HCT116 (cell line): ENCODE measurements around the gene PBXIP1. TPM values are rescaled to one million over a fixed set of nuclear protein-coding genes. Genes with fewer than 3 reads are reported as not detected.

Source experiments
- ATAC-seq: fragments of 200-7000 bp; cut with Tn5 transposase; 2 replicates; pipeline ENCODE4 v1.9.1; 2020; ENCODE audit warnings: mild to moderate bottlenecking, moderate library complexity
- BruUV-seq: library from RNA; stranded (reverse); fragments of 400-500 nt; replicated peaks from 2 replicates; lab custom pipeline; 2021; lab: Mats Ljungman, UMichigan
- CTCF ChIA-PET: fragments of 300-600 bp; sonication (Branson Sonifier 250); formaldehyde crosslinking; loops from one replicate; lab custom pipeline; 2021; ENCODE audit warnings: antibody characterized with exemption; lab: Charles Lee
- POLR2A ChIA-PET: fragments of 300-600, 350-600 bp; sonication (Branson Sonifier 250); formaldehyde crosslinking; loops from one replicate; lab custom pipeline; 2021; ENCODE audit warnings: antibody characterized with exemption; lab: Charles Lee
- RAD21 ChIA-PET, 2 experiments: fragments of 300-600 bp; sonication (Branson Sonifier 250); formaldehyde crosslinking; loops; one replicate each; lab custom pipeline; 2023; ENCODE audit warnings: low total read pairs in 2 of 2; ENCODE audit not compliant: uncharacterized antibody in 2 of 2, unreplicated experiment in 2 of 2, low non-redundant PET in 1 of 2; lab: Charles Lee
- DNase-seq: peaks from one replicate; pipeline ENCODE4 v3.0.0-alpha.2; 2010; ENCODE audit warnings: low read depth, low spot score
- H2AFZ ChIP-seq: fragments of 200-600 bp; shearing (Covaris generic), sonication (generic); 2 replicates; pipeline ENCODE4 v1.6.1; 2017; ENCODE audit warnings: low read depth, mixed run types, mixed read lengths, antibody characterized with exemption, low read length; ENCODE audit not compliant: poor library complexity, severe bottlenecking
- H3K27ac ChIP-seq: 2 replicates; pipeline ENCODE4 v1.5.1; 2012; ENCODE audit warnings: low read depth, low read length
- H3K27me3 ChIP-seq: fragments of 200-600 bp; sonication (generic); 2 replicates; pipeline ENCODE4 v1.6.1; 2016; ENCODE audit warnings: mixed run types, low read length, mixed read lengths; ENCODE audit not compliant: insufficient read depth
- H3K36me3 ChIP-seq, 2 experiments: fragments of 200-500 bp in 1 of 2; fragments of 200-600 bp in 1 of 2; sonication (Bioruptor generic) in 1 of 2; sonication (generic) in 1 of 2; 2 replicates each; pipeline versions ENCODE4 v1.5.1 to v1.6.1; 2014 to 2016; ENCODE audit warnings: low read length in 2 of 2, inconsistent platforms in 1 of 2, mixed read lengths in 1 of 2, mixed run types in 1 of 2; ENCODE audit not compliant: insufficient read depth in 2 of 2, control insufficient read depth in 1 of 2
- H3K4me1 ChIP-seq, 2 experiments: fragments of 200-600 bp in 1 of 2; sonication (generic) in 1 of 2; 2 replicates each; pipeline versions ENCODE4 v1.5.1 to v1.6.1; 2012 to 2017; ENCODE audit warnings: low read length in 2 of 2, inconsistent platforms in 1 of 2, mild to moderate bottlenecking in 1 of 2, mixed read lengths in 1 of 2, mixed run types in 1 of 2, moderate library complexity in 1 of 2; ENCODE audit not compliant: insufficient read depth in 2 of 2, control insufficient read depth in 1 of 2
- H3K4me2 ChIP-seq: fragments of 200-600 bp; sonication (generic); 2 replicates; pipeline ENCODE4 v1.6.1; 2017; ENCODE audit warnings: mixed run types, low read length, mixed read lengths
- H3K4me3 ChIP-seq, 2 experiments: fragments of 200-600 bp in 1 of 2; sonication (generic) in 1 of 2; replicated peaks in 1 of 2; 2 replicates each; pipeline ENCODE4 v1.5.1; 2011 to 2016; ENCODE audit warnings: low read length in 2 of 2, control low read depth in 1 of 2, low read depth in 1 of 2, mild to moderate bottlenecking in 1 of 2, mixed read lengths in 1 of 2, mixed run types in 1 of 2
- H3K79me2 ChIP-seq: fragments of 200-600 bp; sonication (generic); 2 replicates; pipeline ENCODE4 v1.6.1; 2017; ENCODE audit warnings: mild to moderate bottlenecking, mixed run types, low read length, moderate library complexity, mixed read lengths; ENCODE audit not compliant: insufficient read depth
- H3K9ac ChIP-seq: fragments of 200-600 bp; sonication (generic); 2 replicates; pipeline ENCODE4 v1.6.1; 2016; ENCODE audit warnings: low read length, mixed read lengths
- H3K9me2 ChIP-seq: fragments of 200-600 bp; sonication (generic), shearing (Covaris generic); 2 replicates; pipeline ENCODE4 v1.6.1; 2017; ENCODE audit warnings: mixed run types, mild to moderate bottlenecking, moderate library complexity; ENCODE audit not compliant: insufficient read depth
- H3K9me3 ChIP-seq, 2 experiments: fragments of 200-500 bp in 1 of 2; fragments of 200-600 bp in 1 of 2; sonication (Bioruptor generic) in 1 of 2; sonication (generic) in 1 of 2; 2 replicates each; pipeline ENCODE4 v1.6.1; 2014 to 2017; ENCODE audit warnings: low read length in 2 of 2, mixed read lengths in 2 of 2, inconsistent platforms in 1 of 2, low read depth in 1 of 2, mild to moderate bottlenecking in 1 of 2, mixed run types in 1 of 2, moderate library complexity in 1 of 2; ENCODE audit not compliant: control insufficient read depth in 1 of 2, insufficient read depth in 1 of 2
- H4K20me1 ChIP-seq: fragments of 200-600 bp; sonication (generic), shearing (Covaris generic); 2 replicates; pipeline ENCODE4 v1.6.1; 2017; ENCODE audit warnings: mixed run types, mild to moderate bottlenecking, moderate library complexity; ENCODE audit not compliant: insufficient read depth
- ATF3 ChIP-seq: IDR thresholded peaks from 2 replicates; pipeline ENCODE4 v1.6.1; 2012
- EGR1 ChIP-seq: IDR thresholded peaks from 2 replicates; pipeline ENCODE4 v1.6.1; 2012; ENCODE audit warnings: low read depth
- EZH2 ChIP-seq: fragments of 200-600 bp; sonication (generic); IDR thresholded peaks from 2 replicates; pipeline ENCODE4 v1.6.1; 2017; ENCODE audit warnings: antibody characterized with exemption, mixed run types
- EZH2phosphoT487 ChIP-seq: fragments of 200-600 bp; IDR thresholded peaks from 2 replicates; pipeline ENCODE4 v1.6.1; 2018; ENCODE audit warnings: antibody characterized with exemption, borderline replicate concordance
- FOSL1 ChIP-seq: IDR thresholded peaks from 2 replicates; pipeline ENCODE4 v1.6.1; 2012; ENCODE audit warnings: low read depth
- JUND ChIP-seq: IDR thresholded peaks from 2 replicates; pipeline ENCODE4 v1.6.1; 2012
- MAX ChIP-seq: IDR thresholded peaks from 2 replicates; pipeline ENCODE4 v1.6.1; 2012
- POLR2A ChIP-seq: IDR thresholded peaks from 2 replicates; pipeline ENCODE4 v1.7.0; 2011; ENCODE audit warnings: borderline replicate concordance; ENCODE audit not compliant: insufficient read depth, insufficient read length; ENCODE audit errors: extremely low read depth
- POLR2AphosphoS5 ChIP-seq: IDR thresholded peaks from 2 replicates; pipeline ENCODE4 v1.6.1; 2011; ENCODE audit warnings: mild to moderate bottlenecking, low read depth, low read length, moderate library complexity
- RAD21 ChIP-seq: IDR thresholded peaks from 2 replicates; pipeline ENCODE4 v1.6.1; 2012; ENCODE audit warnings: low read depth, mild to moderate bottlenecking
- REST ChIP-seq: IDR thresholded peaks from 2 replicates; pipeline ENCODE4 v1.6.1; 2012; ENCODE audit warnings: low read depth
- SIN3A ChIP-seq: IDR thresholded peaks from 2 replicates; pipeline ENCODE4 v1.6.1; 2012; ENCODE audit warnings: low read depth
- SP1 ChIP-seq: IDR thresholded peaks from 2 replicates; pipeline ENCODE4 v1.6.1; 2012; ENCODE audit warnings: low read depth
- TCF7L2 ChIP-seq: IDR thresholded peaks from 2 replicates; pipeline ENCODE4 v1.7.0; 2011; ENCODE audit warnings: borderline replicate concordance, inconsistent platforms; ENCODE audit not compliant: insufficient read depth, insufficient read length; ENCODE audit errors: extremely low read depth
- intact Hi-C: fragments of 100-400 bp; cut with micrococcal nuclease; formaldehyde crosslinking; loops from 2 replicates; pipeline ENCODE4 v1.10.0; 2022
- total RNA-seq: library from RNA; stranded (reverse); gene quantifications from one replicate; pipeline ENCODE4 v1.2.1, GENCODE V29; 2021; ENCODE audit not compliant: unreplicated experiment

PBXIP1 gene
- total RNA-seq, 1 experiment from 2014 or later = 12.6 TPM

GRCh38 chr1:154990276-154990675 is 34.4 kb upstream of the PBXIP1 start:
- no peak overlapping the region for H3K9ac ChIP-seq
- H3K27ac ChIP-seq = no peak overlapping the region
- no peaks in the 10 kb centered on the region for H3K9me2 ChIP-seq
- H3K4me3 ChIP-seq = no peak overlapping the region
- intact Hi-C loops = no loop called here
- CTCF ChIA-PET = no interaction called here
- H2AFZ ChIP-seq = no peak overlapping the region
- peaks cover 44% of the 10 kb centered on the region for H3K79me2 ChIP-seq
- peaks cover 12 to 25% of the 10 kb centered on the region in 2 experiments; a peak in 3 of 4 replicates for H3K36me3 ChIP-seq
- BruUV-seq = no TSS peak
- H3K4me1 ChIP-seq = peaks cover 10 to 29% of the 10 kb centered on the region in 2 experiments; a peak in 3 of 4 replicates
- H3K27me3 ChIP-seq = no peaks in the 10 kb centered on the region
- POLR2A ChIA-PET = no interaction called here
- TF ChIP-seq TCF7L2 (no peak), MAX (no peak), SIN3A (no peak), JUND (no peak), POLR2A (no peak), EZH2phosphoT487 (no peak), SP1 (no peak), ATF3 (no peak), POLR2AphosphoS5 (no peak), FOSL1 (no peak), REST (no peak), RAD21 (no peak), EGR1 (no peak), EZH2 (no peak)
- no peaks in the 10 kb centered on the region for H4K20me1 ChIP-seq
- no peaks in the 10 kb centered on the region for H3K9me3 ChIP-seq
- DNase-seq (no peak), ATAC-seq (no peak)
- H3K4me2 ChIP-seq = no peak overlapping the region
- RAD21 ChIA-PET = no interaction called here
